HG02885 (cell line): ENCODE results near the gene UBE2G2.

Experiments
- ATAC-seq: cut with Tn5 transposase; IDR thresholded peaks from one replicate; pipeline ENCODE4 v1.9.1; 2021; ENCODE audit warnings: mild to moderate bottlenecking; ENCODE audit not compliant: unreplicated experiment, poor library complexity

The UBE2G2 gene

DNA sequence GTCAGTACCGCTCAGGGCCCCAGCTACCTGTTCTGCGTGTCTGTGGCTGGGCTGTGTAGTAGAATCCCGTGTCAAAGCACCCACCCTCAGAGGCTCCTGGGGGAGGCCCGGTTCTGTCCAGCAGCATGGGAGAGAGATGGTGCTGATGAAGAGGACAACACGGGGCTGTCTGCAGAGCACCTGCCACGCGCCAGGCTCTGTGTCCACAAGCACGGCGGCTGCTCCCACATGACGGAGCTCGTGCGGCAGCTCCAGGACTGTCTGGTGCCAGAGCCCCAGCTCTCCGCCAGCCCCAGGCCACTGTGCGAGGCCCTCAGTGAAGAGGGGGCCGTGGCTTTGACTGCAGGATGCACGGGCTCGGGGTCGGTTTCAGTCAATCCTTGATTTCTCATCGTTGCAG is 48.3 kb downstream of the UBE2G2 start:
- ATAC-seq, result no peak

GRCh38 chr21:44752671-44753235 is 48.9 kb downstream of the UBE2G2 start:
- ATAC-seq, result no peak

DNA sequence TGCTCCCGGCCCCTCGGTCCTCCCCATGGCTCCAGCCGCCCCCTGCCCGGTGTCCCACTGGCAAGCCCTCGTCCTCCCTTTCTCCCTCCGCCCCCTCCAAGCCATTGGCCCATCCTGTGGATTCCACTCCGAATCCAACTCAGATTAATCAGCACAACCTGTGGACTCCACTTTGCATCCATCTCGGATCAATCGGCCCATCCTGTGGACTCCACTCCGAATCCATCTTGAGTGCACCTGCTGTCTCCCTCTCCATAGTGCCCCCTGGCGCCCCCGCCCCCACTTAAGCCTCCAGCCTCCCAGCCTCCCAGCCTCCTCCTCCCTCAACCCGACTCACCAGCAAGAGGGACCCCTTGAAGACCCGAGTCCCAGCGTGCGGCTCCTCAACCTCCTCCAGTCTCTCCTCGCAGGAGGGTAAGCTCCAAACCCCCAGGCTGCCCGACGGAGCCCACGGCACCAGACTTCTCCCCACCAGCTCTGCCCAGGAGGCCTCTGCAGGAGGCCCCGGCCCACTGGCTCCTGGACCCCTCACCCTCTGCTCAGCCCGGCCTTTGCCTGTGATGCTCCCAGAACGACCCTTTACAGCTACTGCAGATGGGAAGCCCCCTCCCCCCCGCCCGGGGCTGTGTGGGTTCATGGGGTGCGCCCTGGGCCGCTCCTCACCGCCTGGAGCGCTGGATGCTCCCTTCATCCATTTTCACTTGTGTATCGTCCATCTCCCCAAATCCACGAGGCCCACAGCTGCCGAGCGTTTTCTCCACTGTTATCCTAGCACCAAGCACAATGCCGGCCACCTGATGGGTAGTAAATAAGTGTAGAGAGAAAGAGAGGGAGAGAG is 49.6 kb downstream of the UBE2G2 start:
- ATAC-seq, result no peak

DNA sequence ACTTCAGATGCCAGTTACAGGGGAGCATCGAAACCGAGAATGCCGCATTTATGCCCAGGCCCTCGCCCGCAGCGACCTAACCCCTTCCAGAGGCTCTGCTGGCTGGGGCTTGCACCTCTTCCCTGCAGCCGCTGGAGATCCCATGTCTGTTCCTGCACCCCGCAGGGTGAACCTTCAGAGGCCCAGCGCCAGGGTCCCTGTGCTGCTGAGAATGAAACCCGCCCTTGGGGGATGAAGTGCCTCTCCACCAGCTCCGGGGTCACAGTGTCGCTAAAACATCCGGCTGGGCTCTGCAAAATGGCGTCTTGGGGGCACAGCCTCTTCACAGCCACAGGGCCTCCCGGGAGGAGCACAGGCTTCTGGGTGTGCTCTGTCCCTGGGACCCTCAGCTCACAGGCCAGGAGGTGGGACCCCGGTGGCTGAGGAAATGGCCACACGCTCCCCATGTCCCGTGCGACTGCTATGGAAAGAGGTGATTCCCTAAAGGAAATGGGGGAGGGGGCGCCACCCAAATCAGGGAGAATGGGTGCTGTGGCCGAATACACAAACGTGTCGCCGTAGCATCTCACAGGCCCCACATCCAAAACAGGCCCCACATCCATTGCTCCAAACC is 50.3 kb downstream of the UBE2G2 start:
- no peak for ATAC-seq

DNA sequence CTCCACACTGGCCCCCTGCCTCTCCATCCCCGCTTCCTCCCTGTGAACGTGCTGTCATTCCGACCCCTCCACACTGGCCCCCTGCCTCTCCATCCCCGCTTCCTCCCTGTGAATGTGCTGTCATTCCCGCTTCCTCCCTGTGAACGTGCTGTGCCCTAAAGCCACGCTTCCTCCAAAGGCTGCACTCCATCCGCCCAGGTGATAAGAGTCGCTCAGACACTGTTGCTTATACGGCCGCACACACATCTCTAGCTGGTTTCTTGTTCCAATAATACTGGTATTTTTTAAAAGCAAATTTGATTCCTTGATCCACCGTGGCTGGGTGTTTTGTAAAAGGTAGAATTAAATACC is 51.0 kb downstream of the UBE2G2 start:
- no peak for ATAC-seq

- ATAC-seq, result no peak
Measured at GRCh38 chr21:44749759-44750674, 51.6 kb downstream of the UBE2G2 start.

DNA sequence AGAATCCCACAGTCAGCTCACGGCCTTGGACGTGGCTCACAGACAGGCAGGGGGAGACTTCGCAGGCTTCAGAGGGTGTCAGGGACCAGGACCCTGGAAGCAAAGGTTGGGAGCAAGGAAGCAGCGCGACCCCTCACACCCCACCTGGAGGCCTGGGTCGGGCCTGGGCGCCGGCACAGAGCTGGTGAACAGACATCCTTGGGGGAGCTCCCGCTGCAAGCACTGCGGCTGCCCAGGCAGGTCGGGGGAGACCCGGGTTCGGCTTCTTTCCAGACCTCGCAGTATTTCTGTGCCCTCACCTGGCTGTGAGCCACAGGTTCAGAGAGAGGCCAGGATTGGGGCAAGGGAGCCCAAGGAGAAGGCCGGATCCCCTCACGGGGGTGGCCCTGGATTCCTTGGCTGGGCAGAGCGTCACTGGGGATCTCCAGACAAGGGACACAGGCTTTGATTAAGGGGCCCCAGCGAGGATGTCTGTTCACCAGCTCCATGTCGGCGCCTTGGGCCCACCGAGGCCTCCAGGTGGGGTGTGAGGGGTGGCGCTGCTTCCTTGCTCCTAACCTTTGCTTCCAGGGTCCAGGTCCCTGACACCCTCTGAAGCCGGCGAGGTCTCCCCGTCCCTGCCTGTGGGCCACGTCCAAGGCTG is 52.4 kb downstream of the UBE2G2 start:
- no peak for ATAC-seq

DNA sequence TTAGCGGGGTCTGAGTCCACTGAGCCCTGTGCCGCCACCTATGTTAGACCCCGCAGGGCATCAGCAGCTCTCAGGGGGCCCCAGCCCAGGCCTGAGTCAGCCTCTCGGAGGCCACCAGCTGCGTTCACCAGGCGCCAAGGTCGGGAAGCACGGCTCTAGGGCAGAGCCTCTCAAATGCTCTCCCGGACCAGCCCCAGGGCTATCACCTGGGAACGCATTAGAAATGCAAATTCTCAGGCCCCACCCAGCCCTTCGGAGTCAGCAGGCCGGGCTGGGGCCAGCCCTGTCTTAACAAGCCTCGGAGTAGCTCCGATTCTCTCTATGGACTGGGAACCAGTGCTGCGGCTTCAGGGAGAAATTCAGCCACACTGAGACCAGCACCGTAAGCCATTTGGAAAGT is 53.0 kb downstream of the UBE2G2 start:
- no peak for ATAC-seq

GRCh38 chr21:44742418-44743153 is 59.0 kb downstream of the UBE2G2 start:
- no peak for ATAC-seq

GRCh38 chr21:44741921-44742320 is 59.7 kb downstream of the UBE2G2 start:
- ATAC-seq, result no peak

DNA sequence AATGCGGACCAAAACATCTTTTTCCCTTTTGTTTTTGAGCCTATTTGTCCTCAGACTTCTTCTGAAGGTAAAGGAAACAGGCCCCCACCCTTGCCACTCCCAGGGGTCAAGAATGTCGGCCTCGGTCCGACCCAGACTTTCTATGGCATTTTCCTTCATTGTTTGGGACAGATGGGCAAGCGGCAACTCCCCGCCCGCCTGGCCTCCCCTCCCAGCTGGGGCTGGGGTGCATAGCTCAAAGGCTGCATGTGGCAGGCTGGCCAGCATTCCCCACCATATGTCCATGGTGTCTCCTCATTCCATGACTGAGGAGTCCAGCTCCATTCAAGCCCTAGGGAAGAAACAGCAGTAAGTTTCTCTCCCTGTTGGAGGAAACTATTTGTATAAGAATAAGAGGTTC is 60.9 kb downstream of the UBE2G2 start:
- no peak for ATAC-seq

GRCh38 chr21:44739316-44739715 is 62.3 kb downstream of the UBE2G2 start:
- no peak for ATAC-seq

GRCh38 chr21:44738621-44739020 is 63.0 kb downstream of the UBE2G2 start:
- no peak for ATAC-seq

- ATAC-seq, result no peak
Measured at GRCh38 chr21:44737706-44738354, 63.8 kb downstream of the UBE2G2 start.

GRCh38 chr21:44736291-44737004 is 65.2 kb downstream of the UBE2G2 start:
- no peak for ATAC-seq

GRCh38 chr21:44735821-44736220 is 65.8 kb downstream of the UBE2G2 start:
- ATAC-seq, result no peak

GRCh38 chr21:44734841-44735240 is 66.8 kb downstream of the UBE2G2 start:
- no peak for ATAC-seq

GRCh38 chr21:44734026-44734745 is 67.4 kb downstream of the UBE2G2 start:
- no peak for ATAC-seq
